LoVo (cell line): Measurements from ENCODE around the gene ITGA4.
"Not testable (repeated sequence)": the region's sequence is repeated elsewhere in the genome, so short reads cannot be mapped to it uniquely, and the experiment has no call there.

ENCODE experiments used
- DNase-seq: peaks from one replicate; pipeline ENCODE4 v3.0.0-alpha.2; 2016; ENCODE audit warnings: low spot score

Gene ITGA4

DNA sequence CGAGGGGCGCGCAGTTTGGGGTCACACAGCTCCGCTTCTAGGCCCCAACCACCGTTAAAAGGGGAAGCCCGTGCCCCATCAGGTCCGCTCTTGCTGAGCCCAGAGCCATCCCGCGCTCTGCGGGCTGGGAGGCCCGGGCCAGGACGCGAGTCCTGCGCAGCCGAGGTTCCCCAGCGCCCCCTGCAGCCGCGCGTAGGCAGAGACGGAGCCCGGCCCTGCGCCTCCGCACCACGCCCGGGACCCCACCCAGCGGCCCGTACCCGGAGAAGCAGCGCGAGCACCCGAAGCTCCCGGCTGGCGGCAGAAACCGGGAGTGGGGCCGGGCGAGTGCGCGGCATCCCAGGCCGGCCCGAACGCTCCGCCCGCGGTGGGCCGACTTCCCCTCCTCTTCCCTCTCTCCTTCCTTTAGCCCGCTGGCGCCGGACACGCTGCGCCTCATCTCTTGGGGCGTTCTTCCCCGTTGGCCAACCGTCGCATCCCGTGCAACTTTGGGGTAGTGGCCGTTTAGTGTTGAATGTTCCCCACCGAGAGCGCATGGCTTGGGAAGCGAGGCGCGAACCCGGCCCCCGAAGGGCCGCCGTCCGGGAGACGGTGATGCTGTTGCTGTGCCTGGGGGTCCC lies at the start of gene ITGA4:
Gene ITGA4 (plus strand): TSS at position 266 of the 620 bp plus-strand sequence. CDS start 269 bp downstream, at position 535.
- DNase-seq, result no peak

DNA sequence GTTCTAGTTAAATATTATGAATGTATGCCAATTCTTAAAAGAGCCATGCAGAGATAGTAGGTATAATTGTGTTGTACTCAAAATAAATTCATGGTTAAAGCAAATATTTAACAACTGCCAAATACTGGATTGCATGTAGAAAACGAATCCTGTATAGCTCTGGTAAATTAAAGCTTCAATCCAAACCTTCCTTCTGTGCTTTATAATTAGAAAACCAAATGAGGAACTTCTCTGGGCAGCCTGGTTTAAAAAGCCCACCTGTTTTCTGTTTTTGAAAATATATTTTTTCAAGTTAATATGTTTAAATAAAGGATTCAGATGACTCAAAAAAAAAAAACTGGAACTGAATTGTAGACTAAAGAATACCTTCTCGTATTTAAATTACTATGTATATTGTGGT lies 48.3 kb upstream of the ITGA4 start:
- no peak for DNase-seq

DNA sequence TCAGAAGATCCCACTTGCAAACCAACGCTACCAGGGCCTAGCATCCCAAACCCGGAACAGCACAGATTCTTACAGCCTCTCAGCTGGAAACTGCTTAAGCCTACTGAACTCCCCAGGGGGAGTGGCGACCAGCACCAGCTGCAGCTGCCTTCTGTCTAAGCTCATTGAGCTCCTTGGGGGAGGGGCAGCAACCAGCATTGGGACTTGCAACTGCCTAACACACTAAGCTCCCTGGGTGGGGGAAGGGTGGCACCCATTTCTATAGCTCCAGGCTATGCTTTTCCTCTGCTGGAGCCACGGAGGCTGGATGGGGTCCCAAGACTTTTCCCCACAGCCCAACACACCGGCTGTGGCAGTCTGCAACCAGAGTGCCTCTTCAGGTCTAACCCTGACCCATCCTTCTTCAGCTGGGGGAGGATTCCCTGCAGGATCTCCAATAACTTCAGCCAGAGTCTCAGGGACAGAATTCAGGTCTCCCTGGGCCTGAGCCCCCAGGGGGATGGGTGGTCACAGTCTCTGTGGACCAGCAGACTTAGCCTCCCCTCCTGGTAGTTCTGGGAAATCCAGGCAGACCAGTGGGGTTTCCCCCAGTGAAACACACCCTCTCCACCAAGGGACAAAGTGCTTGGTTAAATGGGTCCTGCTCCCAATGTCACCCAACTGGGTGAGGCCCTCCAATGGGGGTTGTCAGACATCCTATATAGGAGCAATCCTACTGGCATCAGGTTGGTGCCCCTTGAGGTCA lies 45.9 kb upstream of the ITGA4 start:
- no peak for DNase-seq

DNA sequence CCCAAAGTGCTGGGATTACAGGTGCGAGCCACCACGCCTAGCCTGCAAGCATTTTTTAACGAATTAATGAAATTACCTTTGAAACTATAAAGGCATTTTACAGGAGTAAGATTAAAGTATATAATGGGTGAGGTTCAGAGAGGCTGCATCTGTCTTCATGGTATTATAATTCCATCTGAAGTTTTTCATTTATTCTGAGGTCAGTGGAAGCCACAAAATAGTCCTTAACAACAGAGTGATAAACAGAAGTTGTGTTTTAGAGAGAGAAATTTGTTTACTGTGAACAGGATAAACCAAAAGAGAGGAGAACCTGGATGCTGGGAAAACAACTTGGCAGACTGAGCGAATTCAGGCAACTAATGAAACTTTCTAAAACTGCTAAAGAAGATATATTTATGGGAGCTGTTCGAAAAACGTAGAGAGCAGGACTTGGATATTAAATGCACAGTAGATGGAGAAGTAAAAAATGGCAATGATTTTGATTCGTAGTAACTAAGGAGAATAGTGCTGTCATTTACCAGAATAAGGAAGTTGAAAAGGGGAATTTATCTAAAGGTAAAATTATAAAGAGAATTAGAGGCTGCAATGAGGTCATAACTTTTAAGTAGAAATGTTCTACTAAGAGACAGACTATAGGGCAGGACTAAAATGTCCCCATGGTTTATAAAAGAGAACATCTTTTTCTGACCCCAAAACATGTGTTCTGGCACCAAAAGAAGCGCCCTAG lies 37.9 kb upstream of the ITGA4 start:
- DNase-seq, result no peak

GRCh38 chr2:181420259-181421130 lies 36.7 kb upstream of the ITGA4 start:
- DNase-seq, result no peak

DNA sequence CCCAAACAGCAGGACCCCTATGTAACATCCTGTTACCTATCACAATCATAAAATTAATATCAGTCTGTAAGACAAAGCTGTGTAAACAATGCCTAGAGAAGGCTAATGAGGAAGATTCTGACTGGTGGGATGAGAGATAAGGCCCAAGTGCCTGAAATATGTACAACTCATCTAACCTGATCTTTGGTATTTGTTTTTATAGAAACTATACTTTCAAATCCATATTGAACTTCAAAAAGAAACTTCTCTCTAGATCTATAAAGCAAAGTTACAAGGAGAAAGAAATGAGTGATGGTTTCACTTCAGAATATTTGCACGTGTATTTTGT lies 36.1 kb upstream of the ITGA4 start:
- no peak for DNase-seq

GRCh38 chr2:181421464-181421863 lies 35.7 kb upstream of the ITGA4 start:
- DNase-seq, result no peak

DNA sequence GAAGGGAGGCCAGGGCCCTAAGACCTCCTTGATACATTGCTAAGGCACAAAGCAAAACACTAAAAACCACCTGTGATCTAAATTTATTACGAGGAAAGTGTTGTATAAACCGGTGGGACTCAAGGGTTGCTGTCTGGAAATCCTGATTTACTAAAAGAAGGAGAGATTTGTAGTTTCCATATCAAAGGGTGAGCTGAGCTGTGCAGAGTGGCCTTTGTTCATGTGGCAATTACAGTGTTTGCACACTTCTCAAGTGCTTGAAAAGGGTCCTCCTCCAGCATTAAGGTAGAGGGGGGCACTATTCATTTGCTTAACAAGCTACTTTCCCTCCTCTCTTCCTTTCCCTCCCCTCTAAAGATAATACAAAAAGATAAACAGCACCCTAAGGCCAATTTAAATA lies 30.5 kb upstream of the ITGA4 start:
- DNase-seq, result no peak

- no peak for DNase-seq
These were observed 26.6 kb upstream of the ITGA4 start for GRCh38 chr2:181430406-181431118.

DNA sequence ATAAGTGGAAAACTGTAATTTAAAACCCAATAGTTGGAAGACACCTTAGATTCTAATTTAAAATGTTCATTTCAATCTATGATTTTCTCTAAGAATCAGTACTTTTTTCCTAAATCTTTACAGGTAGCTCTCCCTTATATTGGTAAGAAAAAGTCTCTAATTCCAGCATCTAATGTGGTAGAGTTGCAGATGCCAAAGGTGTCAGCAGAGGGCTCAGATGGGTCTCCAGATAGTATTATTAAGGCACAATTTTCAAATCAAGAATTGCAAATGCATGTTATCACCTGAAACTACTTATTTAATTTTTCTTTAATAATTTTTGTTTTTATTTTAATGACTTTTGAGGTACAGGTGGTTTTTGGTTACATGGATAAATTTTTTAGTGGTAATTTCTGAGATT lies 25.5 kb upstream of the ITGA4 start:
- no peak for DNase-seq

DNA sequence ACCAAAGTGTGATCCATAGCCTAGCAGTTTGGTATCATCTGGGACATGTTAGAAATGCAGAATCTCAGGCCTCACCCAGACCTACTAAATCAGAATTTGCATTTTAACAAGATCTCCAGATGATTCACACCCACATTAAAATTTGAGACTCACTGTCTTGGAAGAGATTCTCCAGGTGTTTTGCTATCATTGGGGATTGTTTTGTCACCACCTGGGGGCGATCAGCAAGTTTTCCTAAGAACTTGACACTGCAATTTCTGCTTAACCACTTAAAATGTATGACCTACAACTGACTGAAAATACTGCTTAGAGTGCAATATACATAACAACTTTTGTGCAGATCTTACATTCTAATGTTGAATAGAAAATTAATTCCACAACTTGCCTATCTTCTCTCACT lies 18.9 kb upstream of the ITGA4 start:
- no peak for DNase-seq

DNA sequence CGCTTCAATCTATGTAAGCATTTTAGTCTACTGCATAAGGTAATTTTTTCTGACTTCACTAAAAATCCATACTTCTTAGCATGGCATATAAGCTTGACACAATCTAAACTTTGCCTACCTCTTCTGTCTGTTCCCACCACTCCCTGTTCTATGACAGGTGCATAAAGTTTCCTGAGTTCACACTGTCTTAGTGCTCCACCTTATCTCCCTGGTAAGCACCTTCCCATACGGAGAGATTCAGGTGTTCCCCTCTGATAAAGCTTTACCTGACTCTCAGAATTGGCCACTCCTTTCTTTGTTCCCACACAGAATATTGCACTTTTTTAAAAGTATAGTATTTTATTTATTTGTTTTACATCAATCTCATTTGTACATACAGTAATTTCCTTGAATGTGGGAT lies 16.8 kb upstream of the ITGA4 start:
- no peak for DNase-seq

- no peak for DNase-seq
These were observed 16.3 kb upstream of the ITGA4 start for GRCh38 chr2:181440919-181441318.

DNA sequence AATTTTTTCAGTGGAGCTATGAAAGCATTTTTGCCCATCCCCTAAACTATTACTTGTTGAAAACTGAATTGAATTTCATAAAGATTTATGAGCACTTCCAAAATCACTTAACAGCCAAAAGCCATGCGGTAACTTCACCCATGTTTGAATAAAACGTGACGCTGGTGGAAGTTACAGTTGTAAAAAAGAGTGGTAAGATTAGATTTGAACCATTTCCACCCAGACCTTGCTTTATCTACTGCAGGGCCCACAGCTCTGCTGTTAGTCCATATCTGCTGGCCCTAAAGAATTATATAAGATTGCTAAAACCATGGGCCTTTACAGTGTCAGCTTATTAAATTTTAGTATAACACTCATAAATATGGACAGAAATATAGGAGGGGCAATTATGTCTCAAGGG lies 15.5 kb upstream of the ITGA4 start:
- DNase-seq, result no peak

DNA sequence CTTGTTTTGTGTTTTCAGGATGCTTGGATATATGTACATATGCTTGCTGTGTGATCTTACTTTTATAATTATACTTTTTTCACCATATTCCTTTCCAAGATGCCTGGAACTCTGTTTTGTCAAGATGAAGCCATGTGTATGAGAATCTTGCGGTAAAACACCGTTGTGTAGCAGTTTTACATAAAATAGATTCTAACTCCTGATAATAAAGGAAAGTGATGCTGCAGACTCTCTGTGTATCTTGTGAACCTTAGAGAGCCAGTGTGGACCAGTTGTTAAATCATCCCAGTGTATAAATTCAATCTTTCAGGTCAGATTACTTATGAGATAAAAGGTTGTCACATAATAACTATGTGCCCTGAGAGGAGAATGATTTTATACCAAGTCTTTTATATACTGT lies 12.5 kb upstream of the ITGA4 start:
- DNase-seq, result no peak

DNA sequence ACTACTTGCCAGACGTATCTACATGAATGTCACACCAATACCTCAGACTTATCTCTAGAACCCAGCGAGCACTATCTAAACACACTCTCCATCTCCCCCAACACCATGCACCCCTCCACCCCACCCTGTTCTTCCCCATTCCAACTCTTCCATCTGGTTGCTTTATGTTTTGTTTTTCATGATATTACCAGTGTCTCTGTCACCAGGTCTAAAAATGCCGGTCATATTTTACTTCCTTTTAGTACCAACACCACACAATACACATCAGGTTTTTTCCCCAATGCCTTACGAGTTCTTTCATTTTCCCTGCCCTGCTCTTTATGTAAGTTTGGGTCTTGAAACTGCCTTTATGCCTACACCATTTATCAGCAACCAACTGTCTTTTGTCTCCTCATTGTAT lies 10.2 kb upstream of the ITGA4 start:
- DNase-seq, result no peak

- not testable (repeated sequence) for DNase-seq
These were observed 7.9 kb upstream of the ITGA4 start for GRCh38 chr2:181449278-181449677.

DNA sequence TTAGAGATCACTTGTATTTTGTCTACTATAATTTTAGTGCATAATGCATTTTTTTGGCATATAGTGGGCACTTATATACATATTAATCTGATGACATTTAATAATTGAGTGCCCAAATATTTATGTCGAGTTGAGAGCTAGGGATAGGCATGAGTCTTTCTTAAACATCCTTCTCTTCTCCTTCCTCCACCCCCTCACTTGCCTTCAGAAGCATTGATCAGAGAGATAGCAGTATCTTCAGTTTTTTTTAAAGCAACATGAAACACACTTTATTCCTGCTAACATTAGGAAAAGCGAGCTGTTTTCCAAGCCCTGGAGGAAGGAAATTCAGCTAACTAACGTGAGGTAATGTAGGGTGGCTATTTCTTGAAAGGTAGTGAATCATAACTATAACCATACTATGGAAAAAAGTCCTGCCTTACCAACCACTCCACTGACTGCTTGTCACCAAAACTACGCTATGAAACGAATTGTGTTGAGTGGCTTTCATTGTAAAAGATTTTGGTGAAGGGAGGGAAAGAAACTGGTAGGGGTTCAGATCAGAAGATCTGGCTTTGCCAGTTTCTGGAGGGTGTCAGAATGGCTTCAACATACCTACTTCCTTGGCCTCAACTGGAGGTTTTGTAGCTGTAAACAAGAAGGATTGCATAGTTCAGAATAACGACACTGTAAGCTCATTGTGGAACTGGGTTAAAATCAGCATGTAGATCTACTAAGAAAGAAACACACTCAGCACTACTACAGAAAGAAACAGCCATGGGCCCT lies 2.3 kb upstream of the ITGA4 start:
- no peak for DNase-seq

DNA sequence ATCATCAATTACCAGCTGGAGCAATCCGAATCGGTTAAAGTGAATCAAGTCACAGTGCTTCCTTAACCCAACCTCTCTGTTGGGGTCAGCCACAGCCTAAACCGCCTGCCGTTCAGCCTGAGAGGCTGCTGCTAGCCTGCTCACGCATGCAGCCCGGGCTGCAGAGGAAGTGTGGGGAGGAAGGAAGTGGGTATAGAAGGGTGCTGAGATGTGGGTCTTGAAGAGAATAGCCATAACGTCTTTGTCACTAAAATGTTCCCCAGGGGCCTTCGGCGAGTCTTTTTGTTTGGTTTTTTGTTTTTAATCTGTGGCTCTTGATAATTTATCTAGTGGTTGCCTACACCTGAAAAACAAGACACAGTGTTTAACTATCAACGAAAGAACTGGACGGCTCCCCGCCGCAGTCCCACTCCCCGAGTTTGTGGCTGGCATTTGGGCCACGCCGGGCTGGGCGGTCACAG lies 496 bp upstream of the ITGA4 start:
- DNase-seq, result no peak

DNA sequence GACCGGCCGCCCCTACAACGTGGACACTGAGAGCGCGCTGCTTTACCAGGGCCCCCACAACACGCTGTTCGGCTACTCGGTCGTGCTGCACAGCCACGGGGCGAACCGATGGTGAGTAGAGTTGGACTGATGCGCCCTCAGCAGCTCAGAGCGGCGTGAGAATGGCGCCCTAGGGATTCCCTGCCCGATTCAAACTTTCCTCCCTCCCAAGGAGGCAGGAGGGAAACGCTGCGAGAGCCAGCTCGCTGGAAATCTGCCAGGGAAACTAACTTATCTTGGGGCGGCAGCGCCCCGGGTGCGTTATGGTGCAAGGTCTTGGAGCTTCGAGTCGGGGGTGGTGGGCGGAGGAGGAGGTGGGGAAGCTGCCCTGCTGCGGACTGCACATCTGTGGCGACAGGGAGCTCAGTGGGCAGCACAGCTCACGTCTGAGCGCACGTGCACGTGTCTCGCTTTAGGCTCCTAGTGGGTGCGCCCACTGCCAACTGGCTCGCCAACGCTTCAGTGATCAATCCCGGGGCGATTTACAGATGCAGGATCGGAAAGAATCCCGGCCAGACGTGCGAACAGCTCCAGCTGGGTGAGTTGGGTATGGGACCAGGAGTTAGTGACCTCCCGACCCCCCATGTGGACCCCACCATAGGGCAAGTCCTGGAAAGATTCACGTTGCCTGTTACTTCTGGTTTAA lies 697 bp downstream of the ITGA4 start:
- no peak for DNase-seq
